HG02885 (cell line): ENCODE data around the gene DPM1.

Experiments
- ATAC-seq: cut with Tn5 transposase; IDR thresholded peaks from one replicate; pipeline ENCODE4 v1.9.1; 2021; ENCODE audit warnings: mild to moderate bottlenecking; ENCODE audit not compliant: unreplicated experiment, poor library complexity

The DPM1 gene

GRCh38 chr20:50932016-50932485, 26.3 kb downstream of the DPM1 start:
- ATAC-seq, result no peak

DNA sequence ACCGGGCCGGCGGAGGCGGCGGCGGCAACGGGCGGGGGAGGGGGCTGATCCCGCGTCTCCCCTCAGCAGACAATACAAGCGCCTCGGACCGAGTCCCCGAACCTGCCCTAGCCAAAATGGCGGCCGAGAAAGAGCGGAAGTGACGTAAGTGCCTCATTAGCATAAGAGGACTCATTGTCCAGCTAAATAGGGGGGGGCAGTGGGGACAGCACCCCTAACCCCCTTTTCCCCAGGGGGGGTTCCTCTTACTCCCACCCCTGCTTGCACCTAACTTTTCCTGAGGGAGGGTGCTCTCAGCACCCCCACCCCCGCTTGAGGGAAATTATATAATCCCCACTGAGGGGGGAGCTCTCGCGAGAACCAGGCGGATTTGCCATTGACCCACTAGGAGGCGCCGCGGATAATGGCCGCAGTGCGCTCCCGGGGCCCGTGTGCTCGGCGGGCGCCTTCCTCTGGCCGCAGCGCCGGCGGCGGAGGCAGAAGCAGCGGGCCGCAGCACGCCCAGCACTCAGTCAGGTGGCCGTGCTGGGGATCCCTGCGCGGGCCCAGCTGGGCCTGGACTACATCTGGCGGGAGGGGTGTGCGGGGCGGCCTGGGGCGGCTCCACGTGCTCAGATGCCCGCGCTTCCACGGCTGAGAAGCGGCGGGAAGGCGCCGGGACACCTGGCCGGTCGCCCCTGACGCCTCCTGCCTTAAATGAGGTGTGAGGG, 26.9 kb downstream of the DPM1 start, which contains the start of gene ADNP:
Gene ADNP (minus strand): TSS at position 132 of the 710 bp plus-strand sequence. CDS start 27,441 bp downstream, outside the sequence.
- peak; percentile 65 for ATAC-seq

DNA sequence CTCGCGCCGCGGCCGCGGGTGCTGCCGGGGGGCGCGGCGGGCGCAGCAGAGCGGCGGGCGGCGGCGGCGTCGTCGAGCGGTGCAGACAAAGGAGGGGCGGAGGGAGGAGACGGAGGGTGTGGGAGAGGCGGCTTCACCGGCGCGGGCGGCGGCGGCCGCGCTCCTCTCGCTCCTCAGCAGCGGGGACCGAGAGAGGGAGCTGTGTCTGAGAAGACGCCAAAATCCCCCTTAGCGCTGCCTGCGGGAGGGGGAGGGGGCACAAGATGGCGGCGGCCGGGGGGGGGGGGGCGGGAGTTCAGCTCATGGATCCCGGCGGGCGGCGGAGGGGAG, 27.4 kb downstream of the DPM1 start:
- ATAC-seq, result peak; percentile 28

GRCh38 chr20:50930139-50930975, 28.0 kb downstream of the DPM1 start:
- peak; percentile 1 for ATAC-seq

GRCh38 chr20:50929299-50930138, 28.8 kb downstream of the DPM1 start:
- peak; percentile 64 for ATAC-seq

DNA sequence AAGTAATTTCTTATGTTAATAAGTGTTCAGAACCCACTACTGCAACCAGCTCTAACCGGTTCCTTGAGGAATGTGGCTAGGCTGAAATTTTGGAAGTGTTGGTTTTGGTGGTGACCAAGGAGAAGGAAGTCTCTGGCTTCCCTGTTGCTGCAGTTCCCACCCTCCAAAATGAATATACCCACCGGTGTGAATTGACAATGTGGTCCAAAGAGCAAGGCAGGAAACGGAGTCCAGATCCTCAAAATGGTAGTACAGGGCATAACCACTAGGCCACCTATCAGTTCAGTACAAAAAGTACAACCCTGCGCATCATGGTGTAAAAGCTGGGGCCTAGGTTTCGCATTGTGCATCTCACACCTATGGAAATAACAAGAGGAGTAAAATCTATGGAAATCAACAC, 29.9 kb downstream of the DPM1 start:
- no peak for ATAC-seq

DNA sequence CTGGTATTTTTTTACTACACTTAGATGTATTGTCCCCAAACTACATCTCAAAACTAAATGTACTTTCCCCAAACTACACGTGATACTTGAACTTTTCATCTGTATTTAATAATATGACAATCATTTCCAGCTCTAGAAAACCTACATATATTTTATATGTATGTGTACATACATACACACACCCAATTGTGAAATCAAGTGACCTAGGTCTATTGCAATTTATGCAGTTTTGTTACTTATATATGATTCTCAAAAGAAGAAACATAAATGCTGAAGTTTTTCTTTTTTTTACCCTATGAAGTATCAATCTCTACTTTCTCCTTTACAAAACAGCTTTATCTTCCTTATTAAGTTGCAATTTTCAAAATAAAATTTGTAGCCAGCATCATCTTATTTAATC, 31.8 kb downstream of the DPM1 start:
- ATAC-seq, result no peak

DNA sequence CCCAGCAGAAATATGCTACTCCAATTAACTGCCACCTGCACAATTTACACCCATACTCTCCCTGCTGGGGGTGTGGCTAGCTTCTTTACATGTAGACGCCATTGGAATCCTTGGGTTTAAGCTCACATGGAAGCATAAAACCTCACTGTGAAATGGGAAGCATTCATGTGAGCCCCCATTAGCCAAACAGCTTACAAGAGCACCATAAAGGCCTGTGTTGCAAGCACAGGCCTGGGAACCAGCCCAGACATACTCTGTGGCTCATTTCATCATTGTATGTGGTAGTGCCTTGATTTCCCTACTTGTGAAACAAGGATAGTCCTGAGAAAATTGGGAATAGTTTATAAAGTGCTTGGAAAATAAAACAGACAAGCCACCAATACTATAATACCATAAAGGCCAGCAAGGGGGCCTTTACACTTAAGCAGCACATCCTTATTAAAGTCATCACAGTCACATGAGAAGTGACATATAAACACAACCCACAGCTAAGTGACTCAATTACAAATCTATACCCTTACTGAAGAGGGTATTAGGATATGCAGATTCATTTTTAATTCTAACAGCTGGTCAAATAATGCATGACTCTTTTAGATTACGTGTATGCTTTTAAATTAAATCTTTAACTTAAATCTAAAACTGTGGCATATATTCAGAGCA, 33.9 kb downstream of the DPM1 start:
- no peak for ATAC-seq

DNA sequence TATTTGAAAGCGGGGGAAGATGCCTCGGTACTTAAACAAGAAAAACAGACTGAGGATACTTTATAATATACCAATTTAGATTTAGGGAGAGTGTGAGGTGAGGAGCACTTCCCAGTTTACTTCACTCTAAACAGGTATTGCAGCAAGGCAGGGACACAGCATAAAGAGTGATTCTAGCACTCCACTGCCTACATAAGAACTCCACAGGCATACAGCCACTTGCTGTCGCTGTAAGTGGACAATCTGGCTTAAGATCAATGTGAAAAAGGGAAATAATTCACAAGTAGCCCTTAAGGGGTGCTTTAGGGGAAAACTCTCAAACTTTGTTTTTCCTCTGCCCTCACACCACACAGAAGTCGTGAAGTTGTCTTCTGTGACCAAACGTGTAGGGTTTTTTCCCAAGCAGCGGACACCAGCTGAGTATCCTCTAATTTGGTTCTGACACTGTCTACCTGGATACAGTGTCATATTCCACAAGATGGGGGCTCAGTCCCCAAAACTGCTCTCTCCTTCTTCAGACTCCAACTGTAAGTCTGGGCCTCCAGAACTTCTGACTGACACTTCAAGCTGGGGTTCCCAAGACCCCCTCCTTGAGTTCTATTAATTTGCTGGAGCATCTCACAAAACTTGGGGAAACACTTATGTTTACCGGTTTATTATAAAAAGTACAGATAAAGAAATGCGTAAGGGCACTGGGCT, 36.4 kb downstream of the DPM1 start:
- ATAC-seq, result no peak

DNA sequence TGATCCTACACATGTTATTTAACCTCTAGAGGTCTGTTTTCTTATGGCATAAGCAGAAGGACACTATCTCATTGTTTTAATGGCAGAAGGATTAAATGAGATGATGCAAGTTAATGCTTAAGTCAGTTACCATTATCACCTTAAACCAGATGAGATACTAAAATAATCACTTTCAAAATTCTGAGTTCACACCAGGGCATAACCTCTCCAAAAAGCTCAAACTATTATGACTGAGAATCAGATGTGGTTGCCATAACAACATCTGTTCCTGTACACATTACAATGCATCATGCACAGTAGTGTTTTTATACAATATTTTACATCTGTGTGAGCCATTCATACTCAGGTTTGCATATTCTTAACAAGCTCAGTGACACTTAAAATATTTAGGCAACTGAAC, 37.3 kb downstream of the DPM1 start:
- ATAC-seq, result no peak

- no peak for ATAC-seq
These were observed 38.8 kb downstream of the DPM1 start for GRCh38 chr20:50919567-50919966.

DNA sequence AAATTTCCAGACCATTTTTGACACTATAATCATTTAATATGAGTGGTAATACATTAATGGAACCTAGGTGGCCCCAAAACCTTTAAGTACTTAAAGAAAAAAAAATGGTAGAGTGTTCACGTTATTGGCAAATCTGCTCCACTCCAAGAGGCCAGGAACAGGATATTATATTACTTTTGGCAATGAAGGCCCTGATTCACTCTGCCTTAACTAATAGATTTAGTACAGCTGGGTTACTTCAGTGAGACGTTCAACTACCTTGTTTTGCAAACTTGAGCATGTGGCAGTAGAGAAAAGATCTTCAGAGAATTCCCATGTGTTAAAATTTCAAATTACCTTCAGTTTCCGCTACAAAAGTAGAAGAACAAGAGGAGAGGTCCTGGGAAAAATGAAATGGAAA, 39.9 kb downstream of the DPM1 start:
- ATAC-seq, result no peak

- no peak for ATAC-seq
These were observed 41.4 kb downstream of the DPM1 start for GRCh38 chr20:50916934-50917333.

GRCh38 chr20:50916257-50916656, 42.1 kb downstream of the DPM1 start:
- no peak for ATAC-seq

DNA sequence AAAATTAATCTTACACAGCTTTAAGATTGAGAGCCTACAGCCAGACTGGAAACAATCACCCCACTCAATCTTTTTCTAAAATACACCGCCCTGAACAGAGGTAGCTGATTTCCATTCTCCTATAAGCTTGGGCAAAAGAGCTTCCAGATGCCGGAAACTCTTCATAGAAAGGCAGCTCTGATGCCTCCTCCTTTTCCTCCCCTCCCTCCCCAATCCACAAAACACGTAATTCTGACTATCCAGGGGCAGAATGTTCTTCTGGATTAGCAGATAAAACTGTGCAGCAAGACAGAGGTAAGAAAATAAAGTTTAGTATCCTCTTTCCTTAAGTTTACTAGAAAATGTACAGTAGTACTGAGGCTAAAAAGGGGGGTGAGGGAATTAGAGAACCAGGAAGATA, 42.9 kb downstream of the DPM1 start:
- ATAC-seq, result no peak

- ATAC-seq, result no peak
These were observed 44.5 kb downstream of the DPM1 start for GRCh38 chr20:50913690-50914375.

GRCh38 chr20:50911716-50912115, 46.6 kb downstream of the DPM1 start:
- ATAC-seq, result peak; percentile 50

DNA sequence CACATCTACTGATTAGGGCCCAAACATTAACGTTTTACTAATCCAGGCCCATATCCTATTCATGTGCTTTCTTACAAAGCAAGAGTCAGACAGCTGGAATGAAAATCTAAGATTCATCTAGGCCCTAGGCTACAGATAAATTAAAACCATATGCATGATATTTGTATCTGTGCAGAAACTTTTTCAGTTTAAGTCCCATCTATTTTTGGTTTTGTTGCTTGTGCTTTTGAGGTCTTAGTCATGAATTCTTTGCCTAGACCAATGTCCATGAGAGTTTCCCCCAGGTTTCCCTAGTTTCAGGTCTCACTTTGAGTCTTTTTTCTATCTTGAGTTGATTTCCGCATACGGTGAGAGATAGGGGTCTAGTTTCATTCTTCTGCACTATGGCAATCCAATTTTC, 47.3 kb downstream of the DPM1 start:
- ATAC-seq, result peak; percentile 4

- ATAC-seq, result no peak
These were observed 48.9 kb downstream of the DPM1 start for GRCh38 chr20:50909413-50909812.
